ENCODE data around the gene HNRNPA2B1. TPM values are rescaled to one million over a fixed set of nuclear protein-coding genes. Genes with fewer than 3 reads are reported as not detected.
"Not testable (repeated sequence)": the region's sequence is repeated elsewhere in the genome, so short reads cannot be mapped to it uniquely, and the experiment has no call there.

Gene HNRNPA2B1
- total and polyA plus RNA-seq, 2 donors (not counting 1 experiment from before 2014, with no cell fraction given), result 167 to 524 TPM

GRCh38 chr7:26185131-26185843, 15.3 kb downstream of the HNRNPA2B1 start:
- no peak overlapping the region for H3K9ac ChIP-seq (ENCODE audit: low read length)
- no peaks in the 10 kb centered on the region for H3K9me3 ChIP-seq (ENCODE audit: control extremely low read depth in 1 of 3, control insufficient read depth in 2 of 3, insufficient read depth in 1 of 3, low read length in 2 of 3)
- TF ChIP-seq CTCF (IDR thresholded peaks at IDR 0.05) (no peak), EZH2 (IDR thresholded peaks at IDR 0.05; ENCODE audit: borderline replicate concordance, insufficient read depth, low read depth, low read length, poor library complexity, severe bottlenecking) (no peak)
- H3K27ac Mint-ChIP-seq, result peak overlapping the region; percentile 81
- H3K27me3 Mint-ChIP-seq, result no peaks in the 10 kb centered on the region
- H3K4me3 ChIP-seq (ENCODE audit: control extremely low read depth in 1 of 5, extremely low read depth in 1 of 5, insufficient read depth in 1 of 5, low read depth in 2 of 5, low read length in 4 of 5), result no peak overlapping the region
- intact Hi-C loops (cut with micrococcal nuclease), result no loop called here
- no peak overlapping the region for H2AFZ ChIP-seq (ENCODE audit: insufficient read depth, low read depth, low read length, poor library complexity, severe bottlenecking)
- ChIA-PET CTCF (interaction anchor here (0.7 to 1.8 kb wide), 4 partner anchors 11 to 106 kb away, joined by 3 to 4 read pairs (median 4); no protein-coding TSS in a partner anchor), POLR2A (no interaction called here)
- no peak overlapping the region for H3K4me2 ChIP-seq (replicated peaks; ENCODE audit: low read depth, low read length, poor library complexity, severe bottlenecking)
- H3K27ac ChIP-seq (ENCODE audit: low read length in 2 of 2), result peak overlapping the region in 1 of 2 donors; percentile 17
- H3K4me3 Mint-ChIP-seq, result peak overlapping the region; percentile 46
- peaks cover 3 to 19% of the 10 kb centered on the region in 2 experiments for H3K36me3 ChIP-seq (replicated peaks in 1 of 2; ENCODE audit: control extremely low read depth in 1 of 2, control insufficient read depth in 1 of 2, extremely low read depth in 1 of 2, insufficient read depth in 2 of 2, low read length in 1 of 2)
- H3K4me1 ChIP-seq (ENCODE audit: control insufficient read depth in 2 of 2, insufficient read depth in 2 of 2, low read length in 2 of 2), result peaks cover 0 to 7% of the 10 kb centered on the region in 2 donors
- peaks cover 25% of the 10 kb centered on the region for H4K20me1 ChIP-seq (ENCODE audit: control insufficient read depth, insufficient read depth, low read length, poor library complexity, severe bottlenecking)
- DNase-seq (peak; percentile 40), ATAC-seq (ENCODE audit: low read depth) (peak; percentile 28)
- H3K4me1 Mint-ChIP-seq, result peaks cover 80% of the 10 kb centered on the region
- H3K79me2 ChIP-seq (ENCODE audit: control insufficient read depth, insufficient read depth, low read length), result peaks cover under 1% of the 10 kb centered on the region
- H3K9me3 Mint-ChIP-seq (ENCODE audit: insufficient read depth), result no peaks in the 10 kb centered on the region
- H3K27me3 ChIP-seq (replicated peaks in 1 of 4; ENCODE audit: control extremely low read depth in 1 of 4, control insufficient read depth in 3 of 4, insufficient read depth in 4 of 4, low read length in 3 of 4), result no peaks in the 10 kb centered on the region
- no CpG with 5 or more reads among the region's 10 CpGs for WGBS (ENCODE audit: insufficient coverage)

- H3K4me2 ChIP-seq (replicated peaks; ENCODE audit: low read depth, low read length, poor library complexity, severe bottlenecking); H3K9me3 Mint-ChIP-seq (ENCODE audit: insufficient read depth); H3K9ac ChIP-seq (ENCODE audit: low read length); H3K27me3 ChIP-seq (replicated peaks in 1 of 4; ENCODE audit: control extremely low read depth in 1 of 4, control insufficient read depth in 3 of 4, insufficient read depth in 4 of 4, low read length in 3 of 4); DNase-seq; H3K4me3 Mint-ChIP-seq; H3K79me2 ChIP-seq (ENCODE audit: control insufficient read depth, insufficient read depth, low read length); H3K4me3 ChIP-seq (ENCODE audit: control extremely low read depth in 1 of 5, extremely low read depth in 1 of 5, insufficient read depth in 1 of 5, low read depth in 2 of 5, low read length in 4 of 5); H3K9me3 ChIP-seq (ENCODE audit: control extremely low read depth in 1 of 3, control insufficient read depth in 2 of 3, insufficient read depth in 1 of 3, low read length in 2 of 3); POLR2A ChIA-PET; ATAC-seq (ENCODE audit: low read depth); H3K4me1 ChIP-seq (ENCODE audit: control insufficient read depth in 2 of 2, insufficient read depth in 2 of 2, low read length in 2 of 2); H2AFZ ChIP-seq (ENCODE audit: insufficient read depth, low read depth, low read length, poor library complexity, severe bottlenecking); intact Hi-C loops (cut with micrococcal nuclease); H3K27me3 Mint-ChIP-seq: not testable (repeated sequence)
- CTCF ChIA-PET, result interaction anchor here (0.9 to 1.8 kb wide), 3 partner anchors 12 to 105 kb away, joined by 3 to 4 read pairs (median 4); no protein-coding TSS in a partner anchor
- 90% methylated on average over 1 of the region's 4 CpGs for WGBS (ENCODE audit: insufficient coverage)
- Histone ChIP-seq H3K27ac (ENCODE audit: low read length in 2 of 2) (peak overlapping the region in 1 of 2 donors; percentile 38), H4K20me1 (ENCODE audit: control insufficient read depth, insufficient read depth, low read length, poor library complexity, severe bottlenecking) (peaks cover 20% of the 10 kb centered on the region), H3K36me3 (replicated peaks in 1 of 2; ENCODE audit: control extremely low read depth in 1 of 2, control insufficient read depth in 1 of 2, extremely low read depth in 1 of 2, insufficient read depth in 2 of 2, low read length in 1 of 2) (peaks cover 3 to 14% of the 10 kb centered on the region in 2 experiments)
- Mint-ChIP-seq H3K27ac (peak overlapping the region; percentile 81), H3K4me1 (peaks cover 79% of the 10 kb centered on the region)
Observed at GRCh38 chr7:26184281-26185101, 16.1 kb downstream of the HNRNPA2B1 start.

Data from B cell (primary cell).